Measurements from ENCODE around the gene CRELD2. TPM values are rescaled to one million over a fixed set of nuclear protein-coding genes. Genes with fewer than 3 reads are reported as not detected.
A peak's percentile ranks its signal among the peaks of the same experiment; 100 is the strongest.

CRELD2 gene
- total RNA-seq, 2 experiments from 2014 or later, result 50.0 to 51.2 TPM

DNA sequence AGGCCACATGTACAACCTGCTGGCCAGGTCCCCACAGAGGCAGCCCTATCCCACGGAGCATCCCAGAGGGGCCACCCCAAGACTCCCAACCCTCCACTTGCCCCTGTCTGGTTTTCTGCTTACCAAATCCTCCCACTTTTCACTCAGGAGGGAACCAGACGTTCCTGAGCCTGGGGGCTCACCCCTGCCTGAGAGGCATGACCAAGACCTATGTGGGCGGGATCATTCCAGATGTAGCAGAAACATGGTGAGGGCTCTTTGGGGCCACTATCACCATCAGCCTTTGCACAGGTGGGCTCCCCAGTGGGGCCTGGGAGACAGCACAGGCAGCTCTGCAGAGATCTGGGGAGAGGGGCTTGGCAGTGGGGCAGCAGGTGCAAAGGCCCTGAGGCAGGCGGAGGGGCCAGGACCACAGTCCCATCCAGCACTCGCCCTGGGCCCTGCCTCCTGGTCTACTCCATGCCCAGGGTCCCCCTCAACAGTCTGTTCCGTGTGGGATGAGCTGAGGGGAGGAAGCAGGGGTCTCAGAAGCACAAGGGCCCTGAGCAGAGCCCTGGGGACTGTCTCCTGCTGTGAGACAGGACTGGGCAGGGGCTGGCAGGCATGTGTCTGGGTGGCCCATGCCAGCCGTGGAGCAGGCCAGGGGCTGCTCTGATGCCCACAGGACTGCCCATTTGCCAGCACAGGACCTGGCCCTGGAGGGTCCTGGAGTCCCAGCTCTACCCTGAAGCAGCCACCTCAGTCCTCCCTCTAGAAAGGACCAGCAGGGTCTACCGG, 51.5 kb downstream of the CRELD2 start:
- Mint-ChIP-seq H3K4me3 (no peak overlapping the region), H3K27me3 (no peaks in the 10 kb centered on the region), H3K36me3 (ENCODE audit: low read depth) (peaks cover 1% of the 10 kb centered on the region), H3K4me1 (peaks cover 19% of the 10 kb centered on the region), H3K9me3 (no peaks in the 10 kb centered on the region), H3K27ac (peak overlapping the region; percentile 90)
- DNase-seq, result peak; percentile 17
- ChIA-PET POLR2A (interaction anchor here (0.8 to 4.1 kb wide), 7 partner anchors 8 to 579 kb away, joined by 3 to 51 read pairs (median 7); partner anchors contain the start of gene PIM3), CTCF (interaction anchor here (1.7 kb wide), 1 partner anchor 34 kb away, joined by 3 read pairs; no protein-coding TSS in a partner anchor)

DNA sequence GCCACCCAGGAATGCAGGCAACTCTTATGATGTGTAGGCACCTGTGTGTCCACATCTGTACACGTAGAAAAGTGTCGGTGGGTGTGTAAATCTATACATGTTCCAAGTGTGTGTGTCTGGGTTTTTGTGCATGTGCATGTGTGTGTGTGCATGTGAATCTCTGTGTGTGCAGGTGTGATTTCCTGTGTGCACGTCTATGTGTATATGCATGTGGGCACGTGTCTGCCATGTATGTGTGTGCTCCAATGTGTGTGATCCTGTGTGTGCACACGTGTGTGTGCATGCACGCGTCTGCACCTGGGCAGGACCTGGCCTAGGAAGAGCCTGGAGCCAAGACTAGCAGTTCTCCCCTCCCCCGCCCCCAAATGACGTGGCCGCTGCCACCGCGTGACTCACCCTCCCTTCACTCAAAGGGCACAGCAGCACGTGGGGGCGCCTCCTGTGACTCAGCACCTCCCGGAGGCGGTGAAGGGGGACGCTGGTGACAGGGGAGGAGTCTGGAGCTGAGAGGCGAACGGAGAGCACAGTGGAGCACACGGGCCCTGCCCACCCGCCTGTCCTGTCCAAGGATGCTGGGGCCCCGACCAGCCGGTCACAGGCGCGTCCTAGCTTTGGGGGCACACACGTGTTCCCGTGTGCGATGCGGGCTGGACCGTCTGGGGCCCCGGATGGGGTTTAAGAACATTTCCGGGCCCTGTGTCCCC, 52.2 kb downstream of the CRELD2 start:
- peak overlapping the region; percentile 90 for H3K27ac Mint-ChIP-seq
- H3K36me3 Mint-ChIP-seq (ENCODE audit: low read depth), result no peaks in the 10 kb centered on the region
- ChIA-PET POLR2A (interaction anchor here (0.6 to 4.1 kb wide), 12 partner anchors 9 to 578 kb away, joined by 3 to 51 read pairs (median 4); partner anchors contain the start of genes ALG12, CRELD2 and PIM3), CTCF (interaction anchor here (0.7 to 1.7 kb wide), 3 partner anchors 9 to 34 kb away, joined by 3 read pairs; no protein-coding TSS in a partner anchor)
- no peaks in the 10 kb centered on the region for H3K9me3 Mint-ChIP-seq
- H3K4me1 Mint-ChIP-seq, result peaks cover 24% of the 10 kb centered on the region
- no peaks in the 10 kb centered on the region for H3K27me3 Mint-ChIP-seq
- peak; percentile 96 for DNase-seq
- H3K4me3 Mint-ChIP-seq, result peak overlapping the region; percentile 79

DNA sequence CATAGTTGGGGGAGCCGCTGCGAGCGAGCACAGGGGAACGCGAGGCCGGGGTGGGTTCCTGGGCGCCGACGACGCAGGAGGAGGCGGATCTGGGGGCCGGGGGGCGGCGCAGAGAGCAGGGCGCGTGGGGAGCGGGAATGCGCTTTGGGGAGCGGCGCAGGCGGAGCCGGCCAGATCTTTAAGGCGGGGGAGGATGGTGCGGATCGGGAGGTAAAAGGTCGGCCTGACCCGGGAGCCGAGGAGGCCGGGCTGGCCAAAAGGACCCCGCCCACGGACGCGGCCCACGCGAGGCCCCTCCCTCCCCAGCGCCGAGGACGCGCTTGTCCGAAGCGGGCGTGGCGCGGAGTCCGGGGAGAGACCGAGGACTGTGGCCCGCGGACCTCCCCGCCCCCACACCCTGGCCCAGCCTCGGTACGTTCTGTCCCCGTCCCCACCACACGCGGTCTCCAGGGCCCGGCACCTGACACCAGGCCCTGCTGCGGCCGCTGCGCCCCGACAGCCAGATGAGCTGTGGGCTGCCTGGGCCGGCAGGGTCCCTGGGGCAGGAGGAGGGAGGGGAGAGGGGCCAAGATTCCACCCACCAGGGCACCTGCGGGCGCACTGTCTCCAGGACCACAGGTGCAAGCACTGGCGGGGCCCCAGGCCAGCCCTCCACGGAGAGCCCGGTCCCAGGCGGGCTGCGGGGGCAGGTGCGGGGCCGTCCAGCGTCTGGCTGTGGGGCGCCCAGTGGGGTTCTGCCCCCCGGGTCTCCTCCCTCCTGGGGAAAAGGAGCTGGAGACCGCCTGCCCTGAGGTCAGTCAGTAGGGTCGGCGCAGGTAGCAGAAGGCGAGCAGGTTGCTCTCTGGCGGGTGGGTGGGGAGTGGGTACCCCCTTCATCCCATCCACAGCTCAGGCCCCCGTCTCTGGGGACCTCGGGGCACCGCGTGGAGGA, 53.1 kb downstream of the CRELD2 start:
- no peaks in the 10 kb centered on the region for H3K9me3 Mint-ChIP-seq
- no peak for DNase-seq
- H3K4me3 Mint-ChIP-seq, result peak overlapping the region; percentile 79
- CTCF ChIA-PET, result interaction anchor here (1.0 to 1.7 kb wide), 4 partner anchors 8 to 40 kb away, joined by 3 to 5 read pairs (median 3); partner anchors contain the start of gene PIM3
- peaks cover 29% of the 10 kb centered on the region for H3K4me1 Mint-ChIP-seq
- POLR2A ChIA-PET, result interaction anchor here (0.8 to 4.1 kb wide), 12 partner anchors 10 to 555 kb away, joined by 3 to 51 read pairs (median 4); partner anchors contain the start of genes ALG12, CRELD2 and PIM3
- H3K27me3 Mint-ChIP-seq, result no peaks in the 10 kb centered on the region
- peak overlapping the region; percentile 90 for H3K27ac Mint-ChIP-seq
- no peaks in the 10 kb centered on the region for H3K36me3 Mint-ChIP-seq (ENCODE audit: low read depth)

DNA sequence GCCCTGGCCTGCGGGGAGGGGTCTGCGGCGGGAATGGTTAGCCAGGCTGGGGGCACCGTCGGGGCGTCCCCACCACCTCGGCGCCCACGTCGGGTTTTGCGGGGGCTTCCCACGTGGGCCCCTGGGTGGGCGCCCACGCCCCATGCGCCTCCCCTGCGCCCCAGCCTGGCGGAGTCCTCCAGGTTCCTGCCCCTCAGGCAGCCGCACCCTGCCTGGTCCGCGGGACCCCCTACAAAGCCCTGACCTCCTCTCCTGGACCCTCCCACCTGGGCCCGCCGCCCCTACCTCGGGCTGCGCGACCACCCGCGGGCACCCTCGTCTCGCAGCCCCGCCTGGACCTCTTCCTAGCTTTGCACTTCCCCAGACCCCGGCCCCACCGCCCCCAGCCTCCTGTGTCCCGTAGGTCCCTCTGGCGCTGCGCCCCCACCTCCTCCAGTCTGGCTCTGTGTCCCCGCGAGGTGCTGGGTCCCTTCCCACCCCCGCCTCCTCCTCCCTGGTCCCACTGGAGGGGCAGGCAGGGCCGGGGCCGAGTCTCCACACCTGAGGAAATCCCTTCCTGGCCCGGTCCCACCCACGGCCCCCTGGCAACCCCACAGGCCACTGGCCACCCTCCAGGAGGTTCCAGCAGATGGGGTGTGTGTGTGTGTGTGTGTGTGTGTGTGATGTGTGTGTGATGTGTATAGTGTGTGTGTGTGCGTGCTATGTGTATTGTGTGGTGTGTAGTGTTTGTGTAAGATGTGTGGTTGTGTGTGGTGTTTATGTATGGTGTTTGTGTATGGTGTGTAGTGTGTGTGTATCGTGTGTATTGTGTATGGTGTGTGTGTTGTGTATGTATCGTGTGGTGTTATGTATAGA, 54.0 kb downstream of the CRELD2 start:
- Mint-ChIP-seq H3K4me1 (peaks cover 31% of the 10 kb centered on the region), H3K9me3 (no peaks in the 10 kb centered on the region), H3K27me3 (no peaks in the 10 kb centered on the region), H3K27ac (no peak overlapping the region), H3K36me3 (ENCODE audit: low read depth) (no peaks in the 10 kb centered on the region), H3K4me3 (no peak overlapping the region)
- ChIA-PET CTCF (interaction anchor here (1.0 to 1.3 kb wide), 2 partner anchors 11 to 41 kb away, joined by 3 to 5 read pairs; partner anchors contain the start of gene PIM3), POLR2A (interaction anchor here (0.8 to 4.1 kb wide), 5 partner anchors 11 to 554 kb away, joined by 3 to 51 read pairs (median 4); partner anchors contain the start of gene PIM3)
- DNase-seq, result peak; percentile 16

DNA sequence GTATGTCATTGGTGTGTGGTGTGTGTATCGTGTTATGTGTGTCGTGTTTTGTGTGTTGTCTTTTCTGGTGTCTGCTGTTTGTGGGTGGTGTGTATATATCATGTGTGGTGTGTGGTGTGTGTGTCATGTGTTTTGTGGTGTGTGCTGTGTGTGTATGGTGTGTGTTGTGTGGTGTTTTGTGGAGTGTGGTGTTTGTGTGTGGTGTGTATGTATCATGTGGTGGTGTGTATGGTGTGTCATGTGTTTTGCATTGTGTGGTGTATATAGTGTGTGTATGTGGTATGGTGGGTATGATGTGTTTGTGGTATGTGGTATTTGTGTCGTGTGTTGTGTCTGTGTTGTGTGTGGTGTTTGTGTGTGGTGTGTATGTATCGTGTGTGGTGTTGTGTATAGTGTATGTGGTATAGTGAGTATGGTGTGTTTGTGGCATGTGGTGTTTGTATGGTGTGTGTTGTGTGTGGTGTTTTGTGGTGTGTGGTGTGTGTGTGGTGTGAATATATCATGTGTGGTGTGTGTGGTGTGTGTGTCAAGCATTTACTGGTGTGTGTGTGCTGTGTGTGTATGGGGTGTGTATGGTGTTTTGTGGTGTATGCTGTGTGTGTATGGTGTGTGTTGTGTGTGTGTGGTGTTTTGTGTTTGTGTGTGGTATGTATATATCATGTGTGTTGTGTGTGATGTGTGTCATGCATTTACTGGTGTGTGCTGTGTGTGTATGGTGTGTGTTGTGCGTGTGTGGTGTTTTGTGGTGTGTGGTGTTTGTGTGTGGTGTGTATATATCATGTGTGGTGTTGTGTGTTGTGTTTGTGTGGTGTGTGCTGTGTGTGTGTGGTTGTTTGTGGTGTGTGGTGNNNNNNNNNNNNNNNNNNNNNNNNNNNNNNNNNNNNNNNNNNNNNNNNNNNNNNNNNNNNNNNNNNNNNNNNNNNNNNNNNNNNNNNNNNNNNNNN, 54.9 kb downstream of the CRELD2 start:
- POLR2A ChIA-PET, result no interaction called here
- Mint-ChIP-seq H3K36me3 (ENCODE audit: low read depth) (no peaks in the 10 kb centered on the region), H3K9me3 (no peaks in the 10 kb centered on the region), H3K4me1 (peaks cover 29% of the 10 kb centered on the region), H3K27ac (no peak overlapping the region), H3K4me3 (no peak overlapping the region), H3K27me3 (no peaks in the 10 kb centered on the region)
- CTCF ChIA-PET, result no interaction called here
- DNase-seq, result no peak

DNA sequence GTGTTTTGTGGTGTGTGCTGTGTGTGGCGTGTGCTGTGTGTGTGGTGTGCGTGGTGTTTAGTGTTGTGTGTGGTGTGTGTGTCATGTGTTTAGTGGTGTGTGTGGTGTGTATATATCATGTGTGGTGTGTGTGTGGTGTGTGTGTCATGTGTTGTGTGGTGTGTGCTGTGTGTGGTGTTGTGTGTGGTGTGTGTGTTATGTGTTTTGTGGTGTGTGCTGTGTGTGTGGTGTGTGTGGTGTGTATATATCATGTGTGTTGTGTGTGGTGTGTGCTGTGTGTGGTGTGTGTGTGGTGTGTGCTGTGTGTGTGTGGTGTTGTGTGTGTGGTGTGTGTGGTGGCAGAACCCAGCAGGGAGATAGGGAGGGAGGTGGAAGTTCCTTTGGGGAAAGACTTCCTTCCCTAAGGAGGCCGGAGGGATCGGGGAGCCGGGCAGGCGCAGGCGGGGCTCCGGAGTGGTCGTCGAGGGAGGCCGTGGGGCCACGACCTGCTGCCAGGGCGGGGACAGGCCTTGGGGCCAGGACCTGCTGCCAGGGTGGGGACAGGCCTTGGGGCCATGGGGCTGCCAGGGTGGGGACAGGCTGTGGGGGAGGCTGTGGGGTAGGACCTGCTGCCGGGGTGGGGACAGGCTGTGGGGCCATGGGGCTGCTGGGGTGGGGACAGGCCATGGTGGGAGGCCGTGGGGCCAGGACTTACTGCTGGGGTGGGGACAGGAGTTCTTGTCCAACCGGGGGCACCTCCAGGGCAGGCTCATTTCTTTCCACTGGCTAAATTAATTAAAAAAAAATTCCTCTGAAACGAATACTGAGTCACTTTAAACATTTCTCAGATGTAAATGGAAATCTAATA, 57.3 kb downstream of the CRELD2 start:
- Mint-ChIP-seq H3K4me3 (peak overlapping the region; percentile 19), H3K36me3 (ENCODE audit: low read depth) (peaks cover 8% of the 10 kb centered on the region), H3K9me3 (peaks cover 9% of the 10 kb centered on the region), H3K27ac (peak overlapping the region; percentile 56), H3K4me1 (peaks cover 24% of the 10 kb centered on the region), H3K27me3 (peaks cover 6% of the 10 kb centered on the region)
- ChIA-PET POLR2A (no interaction called here), CTCF (interaction anchor here (1.4 kb wide), 2 partner anchors 15 to 55 kb away, joined by 4 to 5 read pairs; no protein-coding TSS in a partner anchor)
- DNase-seq, result peak; percentile 32

DNA sequence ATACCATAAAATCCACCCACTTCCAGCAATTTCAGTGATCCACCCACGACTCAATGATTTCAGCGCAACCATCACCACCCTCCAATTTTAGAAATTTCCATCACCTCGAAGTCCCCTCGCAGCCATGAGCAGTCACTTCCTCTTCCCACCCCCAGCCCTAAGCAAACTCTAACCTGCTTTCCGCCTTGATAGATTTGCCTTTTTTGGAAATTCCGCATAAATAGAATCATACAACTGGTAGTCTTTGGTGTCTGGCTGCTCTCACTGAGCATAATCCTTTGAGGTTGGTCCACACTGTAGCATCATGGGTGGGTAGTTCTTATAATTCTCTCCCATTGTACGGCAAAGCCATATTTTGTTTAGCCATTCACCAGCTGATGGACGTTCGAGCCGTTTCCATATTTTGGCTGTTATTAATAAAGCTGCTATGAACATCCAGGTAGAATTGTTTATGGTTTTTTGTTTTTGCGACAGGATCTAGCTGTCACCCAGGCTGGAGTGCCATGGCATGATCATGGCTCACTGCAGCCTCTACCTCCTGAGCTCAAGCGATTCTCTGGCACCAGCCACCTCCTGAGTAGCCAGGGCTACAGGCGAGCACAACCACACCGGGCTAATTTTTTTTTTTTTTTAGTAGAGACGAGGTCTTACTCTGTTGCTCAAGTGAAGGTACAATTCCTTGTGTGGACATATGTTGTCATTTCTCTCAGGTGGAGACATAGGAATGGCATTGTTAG, 58.2 kb downstream of the CRELD2 start:
- no peak overlapping the region for H3K4me3 Mint-ChIP-seq

More for the DNA sequence above, 58.2 kb downstream of the CRELD2 start:
- POLR2A ChIA-PET, result no interaction called here
- Mint-ChIP-seq H3K27me3 (peaks cover 8% of the 10 kb centered on the region), H3K9me3 (peaks cover 9% of the 10 kb centered on the region), H3K36me3 (ENCODE audit: low read depth) (peaks cover 11% of the 10 kb centered on the region), H3K4me1 (peaks cover 19% of the 10 kb centered on the region), H3K27ac (peak overlapping the region; percentile 44)
- peak; percentile 38 for DNase-seq
- CTCF ChIA-PET, result interaction anchor here (0.6 to 1.4 kb wide), 3 partner anchors 14 to 56 kb away, joined by 4 to 5 read pairs (median 4); no protein-coding TSS in a partner anchor
